ENCODE results near the gene ME2.

Gene ME2

DNA sequence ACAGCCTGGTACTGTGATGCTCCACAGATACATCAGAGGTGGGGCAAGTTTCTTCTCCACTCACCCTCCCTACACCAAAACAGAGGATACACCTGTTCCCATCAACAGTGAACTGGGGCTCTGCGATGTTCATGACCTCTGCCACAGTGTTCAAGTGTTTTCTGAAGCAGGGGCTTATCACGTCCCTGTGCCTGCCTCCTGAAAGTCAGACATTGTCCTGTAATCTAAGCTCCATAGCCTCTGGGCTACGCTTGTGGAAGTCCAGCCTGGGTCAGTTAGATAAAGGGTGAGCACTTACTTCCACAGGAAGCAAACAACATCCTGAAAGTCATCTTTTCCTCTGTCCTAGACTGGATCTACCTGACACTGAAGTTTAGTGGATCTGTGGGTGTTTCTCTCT, 38.9 kb upstream of the ME2 start:
- no peak for TF ChIP-seq ZFX (IDR thresholded peaks at IDR 0.05; ENCODE audit: borderline replicate concordance)
- TF ChIP-seq, protein P1, sequence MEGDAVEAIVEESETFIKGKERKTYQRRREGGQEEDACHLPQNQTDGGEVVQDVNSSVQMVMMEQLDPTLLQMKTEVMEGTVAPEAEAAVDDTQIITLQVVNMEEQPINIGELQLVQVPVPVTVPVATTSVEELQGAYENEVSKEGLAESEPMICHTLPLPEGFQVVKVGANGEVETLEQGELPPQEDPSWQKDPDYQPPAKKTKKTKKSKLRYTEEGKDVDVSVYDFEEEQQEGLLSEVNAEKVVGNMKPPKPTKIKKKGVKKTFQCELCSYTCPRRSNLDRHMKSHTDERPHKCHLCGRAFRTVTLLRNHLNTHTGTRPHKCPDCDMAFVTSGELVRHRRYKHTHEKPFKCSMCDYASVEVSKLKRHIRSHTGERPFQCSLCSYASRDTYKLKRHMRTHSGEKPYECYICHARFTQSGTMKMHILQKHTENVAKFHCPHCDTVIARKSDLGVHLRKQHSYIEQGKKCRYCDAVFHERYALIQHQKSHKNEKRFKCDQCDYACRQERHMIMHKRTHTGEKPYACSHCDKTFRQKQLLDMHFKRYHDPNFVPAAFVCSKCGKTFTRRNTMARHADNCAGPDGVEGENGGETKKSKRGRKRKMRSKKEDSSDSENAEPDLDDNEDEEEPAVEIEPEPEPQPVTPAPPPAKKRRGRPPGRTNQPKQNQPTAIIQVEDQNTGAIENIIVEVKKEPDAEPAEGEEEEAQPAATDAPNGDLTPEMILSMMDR (IDR thresholded peaks at IDR 0.05), result no peak
- no peak overlapping the region for H3K27ac ChIP-seq

DNA sequence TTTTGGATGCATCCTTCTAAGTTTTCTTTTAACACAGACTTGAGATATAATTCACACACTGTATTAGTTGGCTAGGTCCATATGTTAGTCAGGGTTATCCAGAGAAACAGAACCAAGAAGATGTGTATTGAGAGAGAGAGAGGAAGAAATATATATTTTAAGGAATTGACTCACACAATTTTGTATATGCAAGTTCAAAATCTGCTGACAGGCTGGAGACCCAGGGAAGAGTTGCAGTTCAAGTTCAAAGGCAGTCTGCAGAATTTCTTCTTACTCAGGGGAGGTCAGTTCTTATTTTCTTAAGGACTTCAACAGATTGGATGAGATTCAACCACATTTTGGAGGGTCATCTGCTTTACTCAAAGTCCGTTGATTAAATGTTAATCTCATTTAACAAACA, 36.1 kb upstream of the ME2 start:
- no peak overlapping the region for H3K27ac ChIP-seq
- no peak for TF ChIP-seq ZFX (IDR thresholded peaks at IDR 0.05; ENCODE audit: borderline replicate concordance)
- TF ChIP-seq, protein P1 (IDR thresholded peaks at IDR 0.05), result no peak

DNA sequence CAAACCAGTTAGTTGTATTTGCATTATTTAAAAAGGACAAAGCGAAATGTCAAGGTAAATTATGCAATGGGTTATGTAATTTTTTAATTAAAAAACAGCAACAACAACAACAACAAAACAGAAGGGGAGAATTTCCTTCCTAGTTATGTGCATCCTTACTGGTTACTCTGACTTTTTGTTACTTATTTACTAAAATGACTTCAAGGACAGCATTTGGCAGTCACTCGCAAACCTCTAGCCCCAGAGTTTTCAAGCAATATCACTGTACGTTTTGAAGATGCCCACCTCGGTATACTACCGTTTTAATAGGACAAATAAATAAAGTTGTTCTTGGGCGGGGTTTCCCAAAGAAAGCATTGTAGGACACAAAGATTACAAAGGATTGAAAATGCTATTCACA, 34.4 kb upstream of the ME2 start:
- TF ChIP-seq, protein P1 (IDR thresholded peaks at IDR 0.05), result no peak
- TF ChIP-seq ZFX (IDR thresholded peaks at IDR 0.05; ENCODE audit: borderline replicate concordance), result no peak
- no peak overlapping the region for H3K27ac ChIP-seq

DNA sequence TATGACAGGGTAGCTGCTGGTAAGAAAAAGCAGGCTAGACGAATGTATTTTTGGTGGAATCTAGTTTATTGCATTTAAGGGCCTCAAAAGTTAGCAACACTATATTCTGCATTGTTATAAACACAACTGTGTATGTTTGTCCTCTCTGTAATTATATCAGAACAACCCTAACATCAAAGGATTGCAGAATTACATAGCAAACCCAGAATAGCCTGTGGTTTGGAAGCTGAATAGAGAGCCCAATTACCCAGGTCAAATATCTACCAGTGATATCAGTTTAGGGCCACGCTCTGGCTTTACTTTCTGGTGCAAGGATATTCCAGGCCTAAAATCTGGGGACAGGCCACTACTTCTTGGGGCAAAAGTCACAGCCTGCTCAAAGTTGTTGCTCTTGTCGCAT, 34.0 kb upstream of the ME2 start:
- TF ChIP-seq ZFX (IDR thresholded peaks at IDR 0.05; ENCODE audit: borderline replicate concordance), result no peak
- TF ChIP-seq, protein P1 (IDR thresholded peaks at IDR 0.05), result no peak
- no peak overlapping the region for H3K27ac ChIP-seq

DNA sequence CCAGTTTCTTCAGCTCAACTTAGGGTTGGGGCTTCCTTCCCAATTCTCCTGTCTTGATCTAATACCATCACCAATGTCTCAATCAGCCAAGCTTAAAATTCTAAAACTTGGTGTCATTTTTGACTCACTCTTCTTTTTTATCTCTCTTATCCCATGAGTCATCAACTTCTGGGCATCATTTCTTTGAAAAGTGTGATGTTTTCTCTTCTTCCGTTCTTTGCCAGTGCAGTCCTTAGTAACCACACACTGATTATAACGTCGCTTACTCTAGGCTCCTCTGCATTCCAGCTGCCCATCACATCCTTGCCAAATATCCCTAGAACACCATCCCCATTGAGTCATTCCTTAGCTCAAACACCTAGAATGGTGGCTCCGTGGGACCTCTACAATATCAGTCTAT, 31.7 kb upstream of the ME2 start:
- TF ChIP-seq, protein P1 (IDR thresholded peaks at IDR 0.05), result no peak
- no peak for TF ChIP-seq ZFX (IDR thresholded peaks at IDR 0.05; ENCODE audit: borderline replicate concordance)
- H3K27ac ChIP-seq, result no peak overlapping the region

DNA sequence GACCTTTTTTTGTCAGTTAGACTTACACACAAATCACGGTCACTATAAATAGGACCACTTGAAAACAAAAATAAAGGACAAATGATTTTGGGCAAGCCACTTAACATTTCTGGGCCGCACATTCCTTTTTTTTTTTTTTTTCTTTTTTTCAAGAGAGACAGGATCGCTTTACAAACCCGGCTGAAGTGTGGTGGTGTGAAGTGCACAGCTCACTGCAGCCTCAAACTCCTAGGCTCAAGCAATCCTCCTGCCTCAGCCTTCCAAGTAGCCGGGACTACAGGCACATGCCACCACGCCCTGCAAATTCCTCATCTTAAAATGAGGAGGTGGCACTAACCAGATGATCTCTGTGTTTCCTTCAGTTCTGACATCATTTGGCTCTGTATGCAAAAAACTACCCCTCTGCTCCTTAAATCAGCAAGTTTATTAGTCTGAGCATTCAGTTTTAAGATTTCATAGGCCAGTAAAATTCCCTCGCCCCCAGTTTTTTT, 30.8 kb upstream of the ME2 start:
- no peak for TF ChIP-seq ZFX (IDR thresholded peaks at IDR 0.05; ENCODE audit: borderline replicate concordance)
- TF ChIP-seq, protein P1 (IDR thresholded peaks at IDR 0.05), result no peak
- H3K27ac ChIP-seq, result no peak overlapping the region

DNA sequence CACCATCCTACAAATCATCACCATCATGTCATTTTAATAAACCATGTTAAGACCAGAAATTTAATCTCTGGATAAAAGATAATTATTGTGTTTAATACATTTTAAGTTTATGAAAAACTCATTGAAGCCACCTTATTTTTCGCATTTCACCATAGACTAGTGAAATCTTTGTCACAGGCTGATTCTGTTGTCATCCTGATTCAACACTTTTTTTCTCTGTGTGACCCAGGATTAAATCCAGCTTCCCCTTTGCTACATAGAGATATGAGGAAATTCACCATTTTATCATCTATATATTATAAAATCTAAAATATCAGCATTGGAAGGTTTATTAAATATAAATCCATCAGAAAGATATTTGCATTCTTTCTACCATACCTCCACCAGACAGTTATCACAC, 29.9 kb upstream of the ME2 start:
- H3K27ac ChIP-seq, result no peak overlapping the region
- no peak for TF ChIP-seq ZFX (IDR thresholded peaks at IDR 0.05; ENCODE audit: borderline replicate concordance)
- TF ChIP-seq, protein P1 (IDR thresholded peaks at IDR 0.05), result no peak
